ENCODE data around the gene ENKD1.

Gene ENKD1

DNA sequence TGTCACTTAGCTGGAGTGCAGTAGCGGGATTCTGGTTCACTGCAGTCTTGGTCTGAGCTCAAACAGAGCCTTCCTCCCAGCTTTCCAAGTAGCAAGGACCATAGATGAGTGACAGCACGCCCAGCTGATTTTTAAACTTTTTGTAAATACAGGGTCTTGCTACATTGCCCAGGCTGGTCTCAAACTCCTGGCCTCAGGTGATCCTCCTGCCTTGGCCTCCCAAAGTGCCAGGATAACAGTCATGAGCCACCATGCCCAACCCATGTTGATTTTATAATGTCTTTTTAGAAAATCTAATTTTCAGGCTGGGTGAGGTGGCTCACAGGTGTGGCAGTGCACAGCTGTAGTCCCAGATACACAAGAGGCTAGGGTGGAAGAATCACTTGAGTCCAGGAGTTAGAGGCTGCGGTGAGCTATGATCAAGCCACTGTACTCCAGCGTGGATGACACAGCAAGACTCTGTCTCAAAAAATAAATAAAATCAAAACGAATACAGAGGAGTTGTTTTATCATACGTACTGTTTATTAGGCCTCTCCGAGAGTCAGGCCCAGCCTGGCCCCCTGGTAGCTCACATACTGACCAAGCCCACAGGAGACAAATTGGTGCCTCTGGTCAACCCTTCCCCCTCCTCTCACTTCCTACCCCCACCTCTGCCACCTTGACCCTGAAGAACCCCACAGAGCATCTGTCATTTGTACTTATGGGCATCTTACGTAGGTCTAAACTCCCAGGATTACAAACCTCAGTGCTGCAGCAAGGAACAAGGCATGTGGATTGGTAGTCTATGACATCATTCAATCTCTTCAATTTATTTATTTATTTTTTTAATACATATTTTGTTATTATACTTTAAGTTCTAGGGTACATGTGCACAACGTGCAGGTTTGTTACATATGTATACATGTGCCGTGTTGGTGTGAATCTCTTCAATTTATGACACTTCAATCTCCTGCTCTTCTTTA is 13.7 kb upstream of the ENKD1 start:
- in situ Hi-C loops (cut with MboI; ENCODE audit: low sequenced_read_pairs), result no loop called here

DNA sequence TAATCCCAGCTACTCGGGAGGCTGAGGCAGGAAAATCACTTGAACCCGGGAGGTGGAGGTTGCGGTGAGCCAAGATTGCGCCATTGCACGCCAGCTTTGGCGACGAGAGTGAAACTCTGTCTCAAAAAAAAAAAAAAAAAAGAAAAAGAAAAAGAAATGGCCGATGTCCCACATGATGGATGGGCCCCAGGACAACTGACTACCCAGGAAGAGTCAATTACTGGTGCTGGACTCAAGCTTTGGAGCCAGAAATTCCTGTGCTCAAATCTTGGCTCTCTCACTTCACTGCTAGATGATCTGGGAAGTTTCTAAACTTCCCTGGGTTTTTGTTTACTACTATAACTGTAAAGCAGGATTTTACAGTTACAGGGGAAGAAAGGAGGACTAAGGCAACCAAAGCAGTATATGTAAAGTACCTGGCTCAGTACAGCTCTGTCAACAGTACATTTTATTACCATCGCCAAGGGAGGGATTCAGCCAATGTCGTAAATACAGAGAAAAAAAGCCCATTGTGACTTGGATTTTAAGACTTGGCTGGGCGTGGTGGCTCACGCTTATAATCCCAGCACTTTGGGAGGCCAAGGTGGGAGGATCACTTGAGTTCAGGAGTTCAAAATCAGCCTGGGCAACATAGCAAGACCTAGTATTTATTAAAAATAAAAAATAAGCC is 11.9 kb upstream of the ENKD1 start:
- in situ Hi-C loops (cut with MboI; ENCODE audit: low sequenced_read_pairs), result no loop called here

DNA sequence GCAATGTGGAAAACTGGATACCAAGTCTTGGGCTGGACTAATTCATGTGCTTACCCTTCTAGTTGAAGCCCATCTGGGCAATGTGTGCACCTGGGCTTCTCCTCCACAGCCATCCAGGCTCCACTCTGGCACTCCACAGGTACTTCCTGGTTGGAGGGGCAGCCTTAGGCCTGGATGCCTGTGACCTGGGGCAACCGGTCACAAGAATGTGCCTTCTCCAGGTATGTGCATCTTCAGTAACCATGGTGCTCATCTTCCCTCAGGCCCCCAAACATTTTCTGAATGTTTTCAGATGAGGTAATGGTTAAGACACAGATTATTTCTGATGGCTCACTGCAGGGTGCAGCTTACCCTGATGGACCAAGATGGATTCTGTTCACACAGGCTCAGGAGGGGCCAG is 11.2 kb upstream of the ENKD1 start:
- in situ Hi-C loops (cut with MboI; ENCODE audit: low sequenced_read_pairs), result no loop called here

DNA sequence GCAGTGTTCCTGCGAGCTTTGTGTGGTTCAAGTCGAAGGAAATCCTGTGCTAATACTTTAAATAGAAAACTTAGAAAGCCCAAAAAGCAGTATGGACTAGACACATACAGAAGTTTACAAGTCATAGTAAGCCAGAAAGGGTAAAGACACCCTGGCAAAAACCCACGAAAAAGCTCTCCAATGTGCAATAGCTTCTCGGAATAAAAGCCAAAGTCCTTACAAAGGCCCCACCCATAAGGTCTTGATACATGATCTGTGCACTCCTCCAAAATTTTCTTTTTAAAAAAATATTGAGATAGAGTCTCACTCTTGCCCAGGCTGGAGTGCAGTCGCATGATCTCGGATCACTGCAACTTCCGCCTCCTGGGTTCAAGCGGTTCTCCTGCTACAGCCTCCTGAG is 10.4 kb upstream of the ENKD1 start:
- in situ Hi-C loops (cut with MboI; ENCODE audit: low sequenced_read_pairs), result no loop called here

DNA sequence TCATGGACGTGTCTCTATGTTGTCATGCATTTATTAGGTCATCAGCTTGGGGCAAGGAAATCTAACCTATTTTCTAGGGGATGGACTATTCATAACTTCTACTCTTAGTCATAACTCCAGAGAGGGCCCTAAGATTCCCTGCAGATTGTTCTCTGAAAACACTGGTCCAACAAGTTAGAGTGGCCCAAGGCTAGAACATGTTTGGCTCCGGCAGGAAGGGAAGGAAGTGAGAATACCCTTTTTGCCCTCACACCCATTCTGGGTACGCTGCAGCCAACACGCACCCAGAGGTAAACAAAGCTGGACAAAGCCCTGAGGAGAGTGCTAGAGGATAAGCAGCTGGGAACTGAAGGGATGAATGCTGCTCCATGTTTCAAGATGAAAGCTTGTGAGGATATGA is 10.0 kb upstream of the ENKD1 start:
- in situ Hi-C loops (cut with MboI; ENCODE audit: low sequenced_read_pairs), result no loop called here

DNA sequence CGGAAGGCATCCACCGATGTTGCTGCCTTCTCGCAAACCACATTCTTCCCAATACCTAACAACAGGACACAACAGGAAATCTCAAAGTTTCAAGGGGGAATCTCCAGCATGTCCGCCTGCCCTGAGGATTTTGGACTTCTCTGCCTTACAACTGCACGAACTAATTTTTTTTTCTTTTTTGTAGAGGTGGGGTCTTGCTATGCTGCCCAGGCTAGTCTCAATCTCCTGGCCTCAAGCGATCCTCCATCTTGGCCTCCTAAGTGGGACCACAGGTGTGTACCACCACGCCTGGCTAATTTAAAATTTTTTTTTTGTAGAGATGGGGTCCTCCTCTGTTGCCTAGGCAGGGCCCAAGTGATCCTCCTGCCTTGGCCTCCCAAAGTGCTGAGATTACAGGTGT is 9.4 kb upstream of the ENKD1 start:
- in situ Hi-C loops (cut with MboI; ENCODE audit: low sequenced_read_pairs), result no loop called here

DNA sequence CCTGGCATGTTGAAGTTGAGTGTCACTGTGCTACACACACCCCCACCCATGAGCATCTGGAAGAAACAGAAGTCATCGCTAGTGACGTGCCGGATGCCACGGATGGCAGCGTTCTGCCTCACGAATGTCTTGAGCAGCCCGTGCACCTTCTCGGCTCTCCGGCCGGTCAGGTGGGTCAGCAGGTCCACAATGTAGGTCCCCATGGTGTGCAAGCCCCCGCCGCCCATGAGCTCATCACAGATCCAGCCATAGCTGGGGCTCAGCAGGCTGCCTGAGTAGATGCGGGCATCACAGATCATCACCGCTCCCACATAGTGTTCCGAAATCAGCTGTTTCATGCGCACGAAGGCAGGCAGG is 9.0 kb upstream of the ENKD1 start:
- in situ Hi-C loops (cut with MboI; ENCODE audit: low sequenced_read_pairs), result no loop called here

DNA sequence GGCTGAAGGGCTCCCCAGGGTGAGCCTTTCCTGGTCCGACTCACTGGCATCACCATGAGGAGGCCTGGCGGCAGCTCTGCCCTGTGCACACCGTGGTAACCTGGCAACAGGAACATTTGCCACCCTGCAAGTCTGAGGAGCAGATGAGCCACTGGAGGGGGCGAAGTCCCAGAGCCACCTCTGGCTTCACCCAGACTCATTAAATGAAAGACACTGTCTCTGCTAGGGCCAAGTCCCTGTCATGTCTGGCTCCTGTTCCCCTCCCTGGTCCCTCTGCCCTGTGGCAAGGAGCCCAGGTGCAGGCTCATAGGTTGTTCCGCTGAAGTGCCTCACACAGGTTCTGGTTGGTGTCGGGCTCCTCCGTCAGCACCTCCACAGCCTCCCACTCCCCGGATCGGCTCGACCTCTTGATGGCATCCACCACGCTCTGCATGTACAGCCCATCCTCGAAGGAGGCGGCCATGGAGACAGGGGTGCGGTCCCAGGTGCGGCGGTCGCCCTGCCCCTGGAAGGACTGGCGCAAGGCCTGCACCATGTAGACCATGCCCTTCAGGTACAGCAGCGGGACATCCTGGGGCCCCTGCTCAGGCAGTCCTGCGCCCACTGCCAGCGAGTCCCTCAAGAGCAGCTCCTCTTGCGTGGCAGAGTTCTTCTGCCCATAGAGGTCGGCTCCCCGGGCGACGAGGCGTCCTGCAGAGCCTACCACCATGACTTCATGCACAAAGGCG is 8.5 kb upstream of the ENKD1 start:
- in situ Hi-C loops (cut with MboI; ENCODE audit: low sequenced_read_pairs), result no loop called here

DNA sequence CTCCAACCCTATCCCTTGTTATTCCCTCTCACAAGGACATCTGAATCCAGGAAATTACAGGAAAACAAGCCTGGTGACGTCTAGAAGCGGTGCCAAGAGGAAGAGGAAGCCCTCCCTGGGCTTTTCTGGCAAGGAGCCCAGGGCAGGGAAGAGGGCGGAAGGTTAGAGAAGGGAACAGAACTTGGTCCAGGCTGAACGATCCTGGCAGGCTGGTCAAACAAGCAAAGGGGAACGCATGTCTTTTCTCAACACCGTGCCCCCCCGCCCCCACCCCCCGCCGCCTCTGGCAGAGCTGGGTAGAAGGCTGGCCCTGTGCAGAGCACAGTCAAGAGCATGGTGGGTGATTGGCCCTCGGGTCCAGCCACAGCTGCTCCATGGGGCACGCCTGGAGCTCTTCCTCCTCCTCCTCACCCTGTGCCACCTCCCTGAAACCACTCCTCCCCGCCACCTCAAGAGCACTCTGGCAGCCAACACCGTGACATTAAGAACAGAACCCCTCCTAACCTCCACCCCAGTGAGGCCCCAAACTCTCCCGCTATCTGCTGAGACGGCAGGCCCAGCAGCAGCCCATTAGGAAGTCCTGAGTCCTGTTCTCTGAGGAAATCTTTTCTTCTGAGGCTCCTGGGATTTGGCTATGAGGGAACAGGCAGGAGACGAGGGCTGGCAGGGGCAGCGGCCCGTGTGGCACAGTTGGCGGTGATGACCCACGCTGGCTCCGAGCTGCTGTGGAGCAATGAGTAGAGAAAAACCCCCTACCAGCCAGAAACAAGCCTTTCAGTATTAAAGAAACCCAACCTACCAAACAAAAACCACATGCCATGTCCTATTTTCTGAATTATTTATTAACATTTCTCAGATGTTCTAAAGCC is 7.4 kb upstream of the ENKD1 start:
- in situ Hi-C loops (cut with MboI; ENCODE audit: low sequenced_read_pairs), result no loop called here

DNA sequence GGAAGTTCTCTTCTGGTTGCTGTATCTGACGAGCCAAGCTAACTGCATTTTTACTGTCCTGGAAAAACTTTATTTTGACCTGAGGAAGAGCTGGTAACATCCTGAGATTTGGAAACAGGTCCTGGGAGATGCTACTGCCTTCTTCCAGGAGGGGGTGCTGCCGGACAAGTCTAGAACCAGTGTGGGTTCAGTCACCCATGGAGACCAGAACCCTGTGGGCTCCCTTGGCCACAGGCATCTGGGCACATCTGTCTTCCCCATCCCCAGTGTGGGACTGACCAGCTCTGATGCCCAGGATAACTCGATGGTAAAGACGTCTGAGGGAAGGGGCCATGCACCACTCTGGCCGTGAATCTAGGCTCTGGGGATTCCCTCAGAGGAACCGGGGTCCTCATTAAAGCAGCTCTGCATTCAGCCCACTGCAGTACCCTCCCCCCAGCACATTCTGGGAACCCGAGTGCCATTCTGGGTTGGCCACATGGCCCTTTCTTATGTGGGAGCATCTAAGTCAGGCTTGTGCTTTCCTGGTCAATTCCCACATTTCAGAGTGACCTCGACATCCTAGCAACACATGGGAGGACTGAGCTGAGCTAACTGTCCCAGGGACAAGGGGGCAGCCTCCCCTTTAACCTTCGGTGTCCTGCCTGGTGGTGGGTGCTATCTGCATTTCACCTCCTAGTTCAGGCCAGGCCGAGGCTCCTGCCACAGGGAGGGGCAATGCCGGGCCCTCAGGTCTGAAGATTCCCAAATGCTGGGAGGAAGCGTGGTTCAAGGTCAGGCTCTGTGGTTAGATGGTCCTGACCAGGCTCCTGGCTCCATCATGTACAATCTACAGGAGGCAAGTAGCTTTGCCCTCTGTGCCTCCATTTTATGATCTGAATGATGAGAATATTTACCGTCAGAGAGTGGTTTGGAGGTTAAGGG is 6.5 kb upstream of the ENKD1 start:
- in situ Hi-C loops (cut with MboI; ENCODE audit: low sequenced_read_pairs), result no loop called here

DNA sequence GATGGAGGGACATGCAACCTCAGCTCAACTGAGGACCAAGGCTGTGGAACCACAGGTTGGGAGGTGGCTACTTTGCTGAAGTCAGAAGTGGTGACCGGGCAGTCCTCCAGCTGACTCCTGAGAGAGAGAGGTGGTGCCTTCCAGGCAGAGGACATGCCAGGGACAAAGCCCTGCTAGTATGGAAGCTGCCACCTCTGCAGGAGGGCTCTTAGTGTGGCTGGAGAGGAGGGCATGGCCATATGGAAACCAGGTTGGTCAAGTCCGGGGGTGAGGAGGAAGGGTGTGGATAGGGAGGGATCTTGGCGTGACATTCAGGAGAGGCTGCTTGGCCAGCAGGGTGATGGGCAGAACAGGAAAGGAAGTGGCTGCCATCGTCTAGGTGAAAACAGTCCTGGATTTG is 5.8 kb upstream of the ENKD1 start:
- in situ Hi-C loops (cut with MboI; ENCODE audit: low sequenced_read_pairs), result no loop called here

DNA sequence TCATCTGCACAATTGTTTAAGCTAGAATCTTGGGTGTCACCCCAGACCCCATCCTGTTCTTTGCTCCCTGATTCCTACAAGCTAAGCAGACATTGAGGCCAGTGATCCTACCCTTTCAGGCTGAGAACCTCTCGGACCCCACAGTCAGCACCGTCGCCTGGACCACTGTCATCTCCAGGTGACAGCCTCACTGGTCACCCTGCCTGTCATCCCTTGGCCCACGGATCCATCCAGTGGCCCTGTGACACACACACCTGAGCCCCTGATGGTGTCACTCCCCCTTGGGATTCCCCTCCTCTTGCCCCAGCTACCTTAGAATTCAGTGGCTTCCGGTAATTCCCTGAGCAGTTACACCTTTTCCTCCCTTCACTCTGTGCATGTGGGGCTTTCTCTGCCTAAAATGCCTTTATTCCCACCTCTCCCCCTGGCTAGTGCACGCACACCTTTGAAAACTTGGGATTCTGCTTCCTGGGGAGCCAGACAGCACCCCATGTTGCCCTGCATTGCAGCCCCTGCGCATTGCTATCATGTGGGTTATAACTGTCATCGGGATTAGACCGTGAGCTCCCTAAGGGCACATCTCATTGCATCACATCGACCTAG is 3.0 kb upstream of the ENKD1 start:
- in situ Hi-C loops (cut with MboI; ENCODE audit: low sequenced_read_pairs), result loop anchor here (10.0 kb wide), 1 partner anchor 265 kb away; the partner anchor contains the start of genes CTRL and PSMB10

DNA sequence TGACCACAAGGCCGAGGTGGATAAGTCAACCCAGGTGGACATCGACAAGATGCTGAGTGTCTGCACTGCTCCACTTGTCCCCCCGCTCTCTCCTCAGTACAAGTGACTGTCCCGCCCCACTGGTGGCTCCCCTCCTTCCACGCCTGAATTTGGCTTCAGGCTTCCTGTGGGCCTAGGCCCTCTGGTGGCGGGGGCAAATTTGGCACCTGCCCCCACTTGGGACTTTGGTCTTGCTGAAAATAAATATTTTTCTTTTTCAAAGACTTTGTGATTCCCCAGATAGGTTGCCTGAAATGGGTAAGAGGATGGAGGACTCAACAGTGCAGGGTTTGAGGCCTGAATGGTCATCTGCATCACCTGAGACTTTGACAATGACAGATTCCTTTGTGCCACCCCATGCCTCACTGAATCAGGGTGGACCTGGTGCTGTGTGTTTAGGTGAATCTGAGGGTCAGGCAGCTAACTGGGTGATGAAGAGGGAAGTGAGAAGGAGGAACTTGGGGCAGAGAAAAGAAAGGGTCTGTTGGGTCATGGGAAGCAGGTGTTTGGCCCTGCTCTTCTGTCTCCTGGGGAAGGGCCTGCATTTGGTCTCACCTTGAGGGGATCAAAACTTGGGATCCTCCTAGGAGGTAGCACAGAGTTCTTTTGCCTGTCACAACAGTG is 2.1 kb upstream of the ENKD1 start:
- in situ Hi-C loops (cut with MboI; ENCODE audit: low sequenced_read_pairs), result loop anchor here (10.0 kb wide), 1 partner anchor 266 kb away; the partner anchor contains the start of genes CTRL and PSMB10

DNA sequence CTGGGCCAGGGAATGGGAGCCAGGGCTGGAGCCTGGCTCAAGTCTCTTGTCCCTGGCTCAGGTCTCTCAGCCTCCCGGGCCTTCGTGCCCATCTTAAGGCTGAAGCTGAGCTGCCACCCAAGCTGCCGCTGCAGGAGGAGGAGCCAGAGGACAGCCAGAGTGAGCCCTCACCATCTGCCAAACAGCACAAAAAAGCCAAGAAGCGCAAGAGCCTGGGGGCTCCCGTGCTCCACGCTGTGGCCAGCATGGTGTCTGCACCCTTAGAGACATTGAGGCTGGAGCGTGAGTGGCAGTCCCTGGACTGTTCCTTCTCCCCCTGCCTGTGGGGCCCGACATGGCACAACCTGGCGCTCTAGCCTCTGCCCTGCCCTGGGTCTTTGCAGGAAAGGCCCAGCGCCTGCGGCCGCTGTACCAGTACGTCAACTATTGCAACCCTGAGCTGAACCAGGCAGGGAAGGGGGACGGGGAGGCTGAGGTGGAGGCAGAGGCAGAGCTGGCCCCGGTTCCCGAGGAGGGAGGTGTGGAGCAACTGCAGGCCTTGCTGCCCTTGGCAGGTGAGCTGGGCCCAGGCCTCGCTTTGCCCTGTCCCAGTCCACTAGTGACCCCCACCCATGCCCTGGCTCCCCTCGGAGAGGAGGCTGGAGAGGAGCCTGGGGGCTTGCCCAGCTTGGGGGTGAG is 1.4 kb upstream of the ENKD1 start:
- in situ Hi-C loops (cut with MboI; ENCODE audit: low sequenced_read_pairs), result loop anchor here (10.0 kb wide), 1 partner anchor 267 kb away; the partner anchor contains the start of genes CTRL and PSMB10

DNA sequence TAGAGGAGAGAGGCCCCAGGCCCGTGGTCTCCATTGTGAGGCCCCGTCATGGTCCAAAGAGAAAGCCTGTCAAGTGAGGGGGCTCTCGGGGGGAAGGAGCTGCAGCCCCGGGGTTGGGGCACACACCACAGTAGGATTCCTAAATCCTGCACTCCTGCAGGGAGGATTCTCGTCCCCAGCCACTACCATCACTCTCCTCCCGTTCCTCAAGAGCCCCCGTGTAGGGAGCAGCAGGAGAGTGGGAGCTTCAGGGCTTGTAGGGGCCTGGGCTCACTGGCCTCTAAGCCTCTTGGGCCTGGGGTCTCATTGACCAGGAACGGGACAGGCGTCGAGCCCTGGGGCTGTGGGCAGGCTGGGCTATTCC is 885 bp upstream of the ENKD1 start:
- in situ Hi-C loops (cut with MboI; ENCODE audit: low sequenced_read_pairs), result loop anchor here (10.0 kb wide), 1 partner anchor 267 kb away; the partner anchor contains the start of genes CTRL and PSMB10

DNA sequence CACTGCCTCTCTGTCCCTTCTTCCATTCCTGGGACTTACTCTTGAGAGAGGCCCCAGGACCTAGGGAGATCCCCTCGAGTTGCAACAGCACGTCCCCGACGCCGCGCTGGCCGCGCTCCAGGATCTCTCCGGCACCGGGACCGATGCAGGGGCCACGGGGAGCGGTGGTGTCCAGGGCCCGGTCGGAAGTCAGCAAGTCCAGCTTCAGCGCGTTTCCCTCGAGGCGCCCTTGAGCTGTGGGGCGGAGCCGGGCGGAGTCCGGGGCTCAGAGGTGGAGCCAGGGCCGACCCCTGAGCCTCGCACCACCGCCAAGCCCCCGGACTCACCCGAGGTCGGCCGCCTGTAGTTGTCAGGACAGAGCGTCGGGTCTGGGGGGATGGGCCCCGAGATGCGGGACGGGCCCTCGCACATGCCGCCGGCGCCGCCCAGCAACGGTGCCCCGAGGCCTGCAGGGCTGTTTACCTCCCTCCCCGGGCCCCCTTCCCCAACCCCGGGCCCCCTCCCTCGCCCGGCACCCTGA is 458 bp downstream of the ENKD1 start:
- in situ Hi-C loops (cut with MboI; ENCODE audit: low sequenced_read_pairs), result loop anchor here (10.0 kb wide), 1 partner anchor 269 kb away; the partner anchor contains the start of genes CTRL and PSMB10

DNA sequence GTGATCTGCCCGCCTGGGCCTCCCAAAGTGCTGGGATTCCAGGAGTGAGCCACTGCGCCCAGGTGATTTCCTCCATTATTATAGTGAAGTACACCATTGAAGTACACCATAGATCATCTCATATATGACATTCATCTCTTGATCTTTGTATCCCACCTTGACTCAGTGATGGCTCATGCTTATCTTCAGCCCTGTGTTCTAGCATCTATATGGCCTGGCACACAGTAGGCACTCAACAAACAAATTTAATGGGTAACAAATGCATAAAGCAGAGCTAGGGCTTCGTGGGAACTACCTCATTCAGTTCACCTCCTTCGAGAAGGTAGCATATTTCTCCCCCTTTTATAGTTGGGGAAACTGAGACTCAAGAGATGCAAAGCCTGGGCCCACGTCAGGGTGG is 952 bp downstream of the ENKD1 start:
- in situ Hi-C loops (cut with MboI; ENCODE audit: low sequenced_read_pairs), result loop anchor here (10.0 kb wide), 1 partner anchor 269 kb away; the partner anchor contains the start of genes CTRL and PSMB10
